ENCODE measurements around the gene CBFA2T2.
A peak's percentile ranks its signal among the peaks of the same experiment; 100 is the strongest.
"Not testable (repeated sequence)": the region's sequence is repeated elsewhere in the genome, so short reads cannot be mapped to it uniquely, and the experiment has no call there.

Gene CBFA2T2

GRCh38 chr20:33490023-33490933 lies at the start of gene CBFA2T2:
Gene CBFA2T2 (plus strand): TSS chr20:33490096. CDS start chr20:33490268, 172 bp downstream.
- no peak for DNase-seq (ENCODE audit: low spot score)

GRCh38 chr20:33440562-33440961 lies 49.3 kb upstream of the CBFA2T2 start:
- not testable (repeated sequence) for DNase-seq (ENCODE audit: low spot score)

GRCh38 chr20:33441142-33441955 lies 48.5 kb upstream of the CBFA2T2 start:
- no peak for DNase-seq (ENCODE audit: low spot score)

- no peak for DNase-seq (ENCODE audit: low spot score)
These were observed 47.5 kb upstream of the CBFA2T2 start for GRCh38 chr20:33442136-33443005.

GRCh38 chr20:33443006-33443511 lies 46.8 kb upstream of the CBFA2T2 start:
- no peak for DNase-seq (ENCODE audit: low spot score)

GRCh38 chr20:33443512-33444239 lies 46.2 kb upstream of the CBFA2T2 start, which contains the start of gene SNTA1:
Gene SNTA1 (minus strand): TSS chr20:33443763. CDS start chr20:33443620, 143 bp downstream.
- peak; percentile 85 for DNase-seq (ENCODE audit: low spot score)

- DNase-seq (ENCODE audit: low spot score): no peak
These were observed 44.9 kb upstream of the CBFA2T2 start for GRCh38 chr20:33444797-33445560.

GRCh38 chr20:33445881-33446625 lies 43.8 kb upstream of the CBFA2T2 start:
- peak; percentile 68 for DNase-seq (ENCODE audit: low spot score)

GRCh38 chr20:33450867-33451266 lies 39.0 kb upstream of the CBFA2T2 start:
- no peak for DNase-seq (ENCODE audit: low spot score)

GRCh38 chr20:33456916-33457642 lies 32.8 kb upstream of the CBFA2T2 start:
- DNase-seq (ENCODE audit: low spot score): peak; percentile 90

GRCh38 chr20:33459599-33459998 lies 30.3 kb upstream of the CBFA2T2 start:
- no peak for DNase-seq (ENCODE audit: low spot score)

GRCh38 chr20:33460711-33461110 lies 29.2 kb upstream of the CBFA2T2 start:
- no peak for DNase-seq (ENCODE audit: low spot score)

- no peak for DNase-seq (ENCODE audit: low spot score)
These were observed 26.4 kb upstream of the CBFA2T2 start for GRCh38 chr20:33463332-33464101.

GRCh38 chr20:33464759-33465158 lies 25.1 kb upstream of the CBFA2T2 start:
- DNase-seq (ENCODE audit: low spot score): not testable (repeated sequence)

GRCh38 chr20:33465481-33466302 lies 24.2 kb upstream of the CBFA2T2 start:
- peak; percentile 95 for DNase-seq (ENCODE audit: low spot score)

- DNase-seq (ENCODE audit: low spot score): no peak
These were observed 23.6 kb upstream of the CBFA2T2 start for GRCh38 chr20:33466303-33466646.

- DNase-seq (ENCODE audit: low spot score): no peak
These were observed 19.4 kb upstream of the CBFA2T2 start for GRCh38 chr20:33470457-33470856.
